Brain microvascular endothelial cell (primary cell): ENCODE measurements around the gene GJE1.

Experiments
- DNase-seq: peaks from one replicate; pipeline ENCODE4 v3.0.0-alpha.2; 2020
- H3K27ac ChIP-seq: fragments of 250-450 bp; sonication (Bioruptor Pico); 2 replicates; pipeline ENCODE4 v1.5.1; 2020; ENCODE audit warnings: mild to moderate bottlenecking, moderate library complexity
- H3K27me3 ChIP-seq: fragments of 250-450 bp; sonication (Bioruptor Pico); replicated peaks from 2 replicates; pipeline ENCODE4 v1.5.1; 2020; ENCODE audit warnings: mild to moderate bottlenecking
- H3K36me3 ChIP-seq: fragments of 250-450 bp; sonication (Bioruptor Pico); replicated peaks from 2 replicates; pipeline ENCODE4 v1.5.1; 2020; ENCODE audit warnings: mild to moderate bottlenecking
- H3K4me3 ChIP-seq: 2 replicates; pipeline ENCODE4 v1.5.1; 2011; ENCODE audit warnings: low read depth, mild to moderate bottlenecking, control low read depth, low read length, moderate library complexity
- CTCF ChIP-seq: IDR thresholded peaks from 2 replicates; pipeline ENCODE4 v1.5.1; 2011; ENCODE audit warnings: low read depth, mild to moderate bottlenecking, moderate library complexity, low read length, control low read depth, inconsistent platforms; ENCODE audit errors: missing control alignments
- in situ Hi-C: cut with HindIII; loops from 2 replicates; pipeline ENCODE4 v1.10.0; 2017; ENCODE audit warnings: low sequenced_read_pairs, low pct_ligation_motif_present

GJE1 gene

GRCh38 chr6:142171351-142171750 is 38.6 kb downstream of the GJE1 start:
- no peak overlapping the region for H3K27ac ChIP-seq
- H3K27me3 ChIP-seq, result no peaks in the 10 kb centered on the region
- in situ Hi-C loops, result no loop called here
- no peak overlapping the region for H3K4me3 ChIP-seq
- no peak for TF ChIP-seq CTCF
- no peak for DNase-seq
- peaks cover 11% of the 10 kb centered on the region for H3K36me3 ChIP-seq

DNA sequence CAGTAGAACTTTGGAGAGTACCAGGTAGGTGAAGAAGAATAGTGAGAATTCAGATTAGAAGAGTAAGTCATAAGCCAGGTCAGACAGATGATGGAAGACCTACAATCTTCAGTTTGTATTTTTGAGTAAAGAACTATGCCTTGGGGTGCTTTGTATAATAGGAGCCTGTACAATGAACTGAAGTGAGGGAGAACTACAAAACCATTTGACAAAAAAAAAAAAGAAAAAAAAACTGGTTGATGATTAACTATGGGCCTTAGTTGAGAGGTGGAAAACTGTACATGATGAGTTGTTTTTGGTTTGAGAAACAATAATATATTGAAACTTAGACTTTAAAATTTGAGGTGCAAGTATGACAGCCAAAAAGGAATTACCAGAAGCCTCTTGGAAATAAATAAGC is 40.0 kb downstream of the GJE1 start:
- Histone ChIP-seq H3K27ac (no peak overlapping the region), H3K36me3 (peaks cover 5% of the 10 kb centered on the region), H3K27me3 (no peaks in the 10 kb centered on the region), H3K4me3 (no peak overlapping the region)
- in situ Hi-C loops, result no loop called here
- no peak for TF ChIP-seq CTCF
- no peak for DNase-seq

DNA sequence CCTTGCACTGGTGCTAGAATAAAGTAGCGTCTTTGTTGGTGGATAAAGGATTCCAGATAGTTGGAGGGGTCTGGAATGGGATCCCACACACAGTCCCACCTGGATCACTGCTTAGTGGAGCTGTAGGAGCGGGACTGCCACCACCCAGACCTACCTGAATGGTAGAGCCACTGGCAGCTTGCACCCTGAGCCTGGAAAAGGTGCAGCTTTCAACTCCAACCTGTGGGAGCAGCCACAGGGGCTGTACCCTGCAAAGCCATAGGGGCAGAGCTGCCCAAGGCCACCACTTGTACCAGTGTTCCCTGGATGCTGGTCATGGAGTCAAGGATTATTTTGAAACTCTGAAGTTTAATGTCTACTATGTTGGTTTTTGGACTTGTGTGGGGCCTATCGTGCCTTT is 41.3 kb downstream of the GJE1 start:
- no peak for DNase-seq
- Histone ChIP-seq H3K27me3 (no peaks in the 10 kb centered on the region), H3K27ac (no peak overlapping the region), H3K4me3 (no peak overlapping the region), H3K36me3 (peaks cover 5% of the 10 kb centered on the region)
- in situ Hi-C loops, result no loop called here
- no peak for TF ChIP-seq CTCF

- in situ Hi-C loops, result no loop called here
- TF ChIP-seq CTCF, result no peak
- no peak overlapping the region for H3K27ac ChIP-seq
- no peaks in the 10 kb centered on the region for H3K27me3 ChIP-seq
- H3K36me3 ChIP-seq, result peaks cover 5% of the 10 kb centered on the region
- no peak for DNase-seq
- no peak overlapping the region for H3K4me3 ChIP-seq
These were observed 42.0 kb downstream of the GJE1 start for GRCh38 chr6:142174703-142175102.

- Histone ChIP-seq H3K4me3 (no peak overlapping the region), H3K27me3 (no peaks in the 10 kb centered on the region), H3K36me3 (no peaks in the 10 kb centered on the region), H3K27ac (no peak overlapping the region)
- TF ChIP-seq CTCF, result no peak
- in situ Hi-C loops, result no loop called here
- DNase-seq, result no peak
These were observed 45.4 kb downstream of the GJE1 start for GRCh38 chr6:142178129-142178528.

GRCh38 chr6:142182004-142182403 is 49.3 kb downstream of the GJE1 start:
- Histone ChIP-seq H3K36me3 (no peaks in the 10 kb centered on the region), H3K4me3 (no peak overlapping the region), H3K27me3 (no peaks in the 10 kb centered on the region), H3K27ac (no peak overlapping the region)
- no peak for DNase-seq
- in situ Hi-C loops, result no loop called here
- no peak for TF ChIP-seq CTCF
